ENCODE data around the gene GRIK3.

DNA sequence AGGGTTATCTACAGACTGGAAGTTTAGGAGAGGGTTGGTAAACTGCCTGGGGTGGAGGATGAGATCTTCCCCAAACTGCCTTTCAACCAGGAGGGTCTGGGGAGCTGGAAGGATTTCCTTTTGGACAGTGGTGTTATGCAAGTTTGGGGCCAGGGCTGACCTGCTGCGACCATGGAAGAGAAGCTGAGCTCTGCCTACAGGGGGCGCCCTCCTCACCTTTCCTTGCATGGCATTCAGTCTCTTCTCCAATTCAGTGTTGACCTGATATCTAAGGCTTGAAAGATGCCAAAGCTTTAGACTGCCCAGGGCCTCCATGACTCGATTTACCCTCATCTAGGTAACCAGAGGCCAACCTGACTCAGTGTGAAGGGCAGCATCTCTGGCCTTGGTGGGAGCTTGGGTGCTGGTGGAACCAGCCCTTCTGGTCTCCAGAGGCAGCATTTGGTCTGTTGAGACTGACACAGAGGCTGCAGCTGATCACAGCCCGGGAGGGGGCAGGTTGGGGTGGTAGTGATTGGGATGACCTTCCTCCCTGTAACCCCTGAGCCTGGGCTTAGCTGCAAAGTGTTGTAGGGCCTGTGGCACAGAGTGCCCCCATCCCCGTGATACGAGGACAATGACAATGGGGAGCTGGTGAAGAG is 170.0 kb downstream of the GRIK3 start:
- TF ChIP-seq, protein P1, sequence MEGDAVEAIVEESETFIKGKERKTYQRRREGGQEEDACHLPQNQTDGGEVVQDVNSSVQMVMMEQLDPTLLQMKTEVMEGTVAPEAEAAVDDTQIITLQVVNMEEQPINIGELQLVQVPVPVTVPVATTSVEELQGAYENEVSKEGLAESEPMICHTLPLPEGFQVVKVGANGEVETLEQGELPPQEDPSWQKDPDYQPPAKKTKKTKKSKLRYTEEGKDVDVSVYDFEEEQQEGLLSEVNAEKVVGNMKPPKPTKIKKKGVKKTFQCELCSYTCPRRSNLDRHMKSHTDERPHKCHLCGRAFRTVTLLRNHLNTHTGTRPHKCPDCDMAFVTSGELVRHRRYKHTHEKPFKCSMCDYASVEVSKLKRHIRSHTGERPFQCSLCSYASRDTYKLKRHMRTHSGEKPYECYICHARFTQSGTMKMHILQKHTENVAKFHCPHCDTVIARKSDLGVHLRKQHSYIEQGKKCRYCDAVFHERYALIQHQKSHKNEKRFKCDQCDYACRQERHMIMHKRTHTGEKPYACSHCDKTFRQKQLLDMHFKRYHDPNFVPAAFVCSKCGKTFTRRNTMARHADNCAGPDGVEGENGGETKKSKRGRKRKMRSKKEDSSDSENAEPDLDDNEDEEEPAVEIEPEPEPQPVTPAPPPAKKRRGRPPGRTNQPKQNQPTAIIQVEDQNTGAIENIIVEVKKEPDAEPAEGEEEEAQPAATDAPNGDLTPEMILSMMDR (conservative IDR thresholded peaks at IDR 0.05 in 1 of 2, IDR thresholded peaks at IDR 0.05 in 1 of 2; ENCODE audit: extremely low read depth in 1 of 2, insufficient read depth in 1 of 2, low read depth in 1 of 2, low read length in 2 of 2), result peak in 1 of 2 donors; percentile 9
- no peak for TF ChIP-seq EZH2 (IDR thresholded peaks at IDR 0.05; ENCODE audit: borderline replicate concordance, low read length)
